H1 (cell line): ENCODE measurements around the gene PSMA5. TPM values are rescaled to one million over a fixed set of nuclear protein-coding genes. Genes with fewer than 3 reads are reported as not detected.

ENCODE experiments used
- CTCF ChIA-PET: fragments of 300-600 bp; sonication (Branson Sonifier 250); formaldehyde crosslinking; loops from one replicate; lab custom pipeline; 2021; ENCODE audit not compliant: partially characterized antibody; lab: Charles Lee
- POLR2A ChIA-PET: fragments of 300-600 bp; sonication (Branson Sonifier 250); formaldehyde crosslinking; loops from one replicate; lab custom pipeline; 2021; ENCODE audit warnings: inconsistent platforms; ENCODE audit not compliant: partially characterized antibody; lab: Charles Lee
- DNase-seq, 2 experiments: peaks; one replicate each; pipeline versions ENCODE4 v3.0.0 to v3.0.0-alpha.2; 2010 to 2022; ENCODE audit warnings: low spot score in 2 of 2, low read depth in 1 of 2, mixed read lengths in 1 of 2
- FAIRE-seq: peaks from 2 replicates; lab custom pipeline; 2011; peaks lifted over from hg19 to GRCh38; lab: Jason Lieb, UNC
- H2AFZ ChIP-seq: 2 replicates; pipeline ENCODE4 v1.8.1; 2012; ENCODE audit warnings: low read length, inconsistent platforms
- H2AK5ac ChIP-seq: 2 replicates; pipeline ENCODE4 v1.6.1; 2013; ENCODE audit warnings: low read depth, low read length
- H2BK120ac ChIP-seq: replicated peaks from 2 replicates; pipeline ENCODE3; 2013; ENCODE audit warnings: low read depth, low read length, inconsistent platforms
- H2BK12ac ChIP-seq: 2 replicates; pipeline ENCODE4 v1.6.1; 2013; ENCODE audit warnings: low read depth, low read length
- H2BK15ac ChIP-seq: 2 replicates; pipeline ENCODE4 v1.6.1; 2013; ENCODE audit warnings: low read length
- H2BK20ac ChIP-seq: 2 replicates; pipeline ENCODE4 v1.6.1; 2013; ENCODE audit warnings: low read length
- H2BK5ac ChIP-seq: 2 replicates; pipeline ENCODE4 v1.6.1; 2013; ENCODE audit warnings: low read depth, low read length
- H3K14ac ChIP-seq: 2 replicates; pipeline ENCODE4 v1.6.1; 2013; ENCODE audit warnings: inconsistent platforms; ENCODE audit not compliant: insufficient read length
- H3K18ac ChIP-seq: 2 replicates; pipeline ENCODE4 v1.6.1; 2013; ENCODE audit warnings: low read length; ENCODE audit errors: extremely low read depth
- H3K23ac ChIP-seq: 2 replicates; pipeline ENCODE4 v1.6.1; 2013; ENCODE audit warnings: inconsistent platforms; ENCODE audit not compliant: insufficient read length
- H3K23me2 ChIP-seq: 2 replicates; pipeline ENCODE4 v1.6.1; 2013; ENCODE audit warnings: low read depth, low read length
- H3K27ac ChIP-seq: 2 replicates; pipeline ENCODE4 v1.6.1; 2011; ENCODE audit warnings: low read depth, low read length, inconsistent platforms
- H3K27me3 ChIP-seq, 4 experiments: replicated peaks in 1 of 4; 1 replicate in 1 of 4; 2 replicates in 3 of 4; pipeline versions ENCODE4 v1.6.1 to v1.8.1; 2011 to 2013; ENCODE audit warnings: low read length in 3 of 4, mild to moderate bottlenecking in 3 of 4, inconsistent platforms in 2 of 4, mixed read lengths in 2 of 4, moderate library complexity in 1 of 4; ENCODE audit not compliant: control insufficient read depth in 3 of 4, insufficient read depth in 3 of 4; ENCODE audit errors: extremely low read depth in 1 of 4
- H3K36me3 ChIP-seq, 4 experiments: 2 replicates each; pipeline versions ENCODE4 v1.6.1 to v1.8.1; 2011 to 2013; ENCODE audit warnings: mild to moderate bottlenecking in 4 of 4, low read length in 3 of 4, moderate library complexity in 2 of 4, control low read depth in 1 of 4, inconsistent platforms in 1 of 4; ENCODE audit not compliant: insufficient read depth in 4 of 4, control insufficient read depth in 2 of 4
- H3K4ac ChIP-seq: replicated peaks from 2 replicates; pipeline ENCODE3; 2013; ENCODE audit warnings: low read length, low read depth, mixed read lengths, inconsistent platforms; ENCODE audit not compliant: insufficient read length
- H3K4me1 ChIP-seq, 4 experiments: replicated peaks in 1 of 4; 1 replicate in 1 of 4; 2 replicates in 3 of 4; pipeline versions ENCODE4 v1.6.1 to v1.8.1; 2011 to 2013; ENCODE audit warnings: low read length in 3 of 4, inconsistent platforms in 2 of 4, mixed read lengths in 1 of 4; ENCODE audit not compliant: insufficient read depth in 4 of 4, control insufficient read depth in 3 of 4
- H3K4me2 ChIP-seq, 2 experiments: 2 replicates each; pipeline versions ENCODE4 v1.6.1 to v1.8.1; 2011 to 2013; ENCODE audit warnings: low read depth in 2 of 2, low read length in 2 of 2, control low read depth in 1 of 2, inconsistent platforms in 1 of 2, mild to moderate bottlenecking in 1 of 2; ENCODE audit not compliant: insufficient read depth in 1 of 2
- H3K4me3 ChIP-seq, 4 experiments: fragments of 200-600, 300-600 bp in 1 of 4; sonication (generic), shearing (Covaris generic), sonication (Bioruptor Twin) in 1 of 4; 2 replicates each; pipeline versions ENCODE4 v1.5.1 to v1.8.1; 2011 to 2016; ENCODE audit warnings: low read length in 4 of 4, low read depth in 3 of 4, control low read depth in 2 of 4, inconsistent platforms in 2 of 4, mild to moderate bottlenecking in 2 of 4, mixed read lengths in 1 of 4, moderate library complexity in 1 of 4; ENCODE audit not compliant: insufficient read depth in 2 of 4; ENCODE audit errors: extremely low read depth in 1 of 4
- H3K56ac ChIP-seq: replicated peaks from 2 replicates; pipeline ENCODE3; 2013; ENCODE audit warnings: low read depth, mild to moderate bottlenecking, mixed read lengths, low read length, inconsistent platforms; ENCODE audit not compliant: insufficient read length
- H3K79me1 ChIP-seq: 2 replicates; pipeline ENCODE4 v1.6.1; 2013; ENCODE audit warnings: low read depth, low read length, control low read depth
- H3K79me2 ChIP-seq, 2 experiments: 2 replicates each; pipeline versions ENCODE4 v1.6.1 to v1.8.1; 2012 to 2013; ENCODE audit warnings: low read length in 2 of 2, mild to moderate bottlenecking in 2 of 2, inconsistent platforms in 1 of 2; ENCODE audit not compliant: insufficient read depth in 2 of 2, control insufficient read depth in 1 of 2
- H3K9ac ChIP-seq, 4 experiments: replicated peaks in 1 of 4; 1 replicate in 1 of 4; 2 replicates in 3 of 4; pipeline versions ENCODE4 v1.6.1 to v1.8.1; 2011 to 2013; ENCODE audit warnings: low read depth in 3 of 4, low read length in 3 of 4, control low read depth in 2 of 4, mild to moderate bottlenecking in 2 of 4, moderate library complexity in 2 of 4, inconsistent platforms in 1 of 4; ENCODE audit errors: extremely low read depth in 1 of 4
- H3K9me3 ChIP-seq, 2 experiments: 2 replicates each; pipeline versions ENCODE4 v1.6.1 to v1.8.1; 2012 to 2013; ENCODE audit warnings: mild to moderate bottlenecking in 2 of 2, moderate library complexity in 2 of 2, control low read depth in 1 of 2, inconsistent platforms in 1 of 2, low read depth in 1 of 2, low read length in 1 of 2, mixed read lengths in 1 of 2; ENCODE audit not compliant: insufficient read depth in 2 of 2
- H4K20me1 ChIP-seq, 2 experiments: replicated peaks in 1 of 2; 2 replicates each; pipeline versions ENCODE3 to v1.8.1; 2011 to 2013; ENCODE audit warnings: inconsistent platforms in 2 of 2, low read length in 2 of 2, mild to moderate bottlenecking in 1 of 2; ENCODE audit not compliant: insufficient read depth in 2 of 2, control insufficient read depth in 1 of 2
- H4K5ac ChIP-seq: 2 replicates; pipeline ENCODE4 v1.6.1; 2013; ENCODE audit warnings: low read length, low read depth, mixed read lengths, inconsistent platforms; ENCODE audit not compliant: insufficient read length
- H4K8ac ChIP-seq: 2 replicates; pipeline ENCODE4 v1.8.0; 2013; ENCODE audit warnings: mild to moderate bottlenecking, moderate library complexity, low read length, inconsistent platforms; ENCODE audit not compliant: insufficient read depth; ENCODE audit errors: extremely low read depth
- H4K91ac ChIP-seq: replicated peaks from 2 replicates; pipeline ENCODE3; 2013; ENCODE audit warnings: low read length, mixed read lengths, inconsistent platforms; ENCODE audit not compliant: insufficient read length
- CTBP2 ChIP-seq: IDR thresholded peaks from 2 replicates; pipeline ENCODE4 v1.7.0; 2011; ENCODE audit warnings: borderline replicate concordance, mild to moderate bottlenecking, moderate library complexity, mixed read lengths, low read length; ENCODE audit not compliant: insufficient read depth, insufficient read length
- EZH2 ChIP-seq: fragments of 200-600 bp; sonication (generic); IDR thresholded peaks from 2 replicates; pipeline ENCODE4 v1.7.1; 2012; ENCODE audit warnings: low read depth, mild to moderate bottlenecking, moderate library complexity, low read length, inconsistent platforms; ENCODE audit not compliant: severe bottlenecking
- FOSL1 ChIP-seq: IDR thresholded peaks from 2 replicates; pipeline ENCODE4 v1.6.1; 2011; ENCODE audit warnings: mild to moderate bottlenecking, low read depth, low read length, moderate library complexity; ENCODE audit not compliant: insufficient read depth
- GABPA ChIP-seq: IDR thresholded peaks from 2 replicates; pipeline ENCODE4 v1.6.1; 2011; ENCODE audit warnings: mild to moderate bottlenecking, low read length, moderate library complexity, borderline replicate concordance; ENCODE audit not compliant: insufficient read depth
- HDAC6 ChIP-seq: IDR thresholded peaks from one replicate; pipeline ENCODE4 v1.7.1; 2012; ENCODE audit warnings: low read depth, mild to moderate bottlenecking, inconsistent platforms, low read length, moderate library complexity
- KDM5A ChIP-seq: fragments of 200-600 bp; IDR thresholded peaks from 2 replicates; pipeline ENCODE4 v1.7.1; 2012; ENCODE audit warnings: mild to moderate bottlenecking, low read length, inconsistent platforms, mixed read lengths
- NRF1 ChIP-seq: IDR thresholded peaks from 2 replicates; pipeline ENCODE4 v1.6.1; 2011; ENCODE audit warnings: mild to moderate bottlenecking, low read depth, low read length, improper control_type of control experiment
- TAF1 ChIP-seq: IDR thresholded peaks from 2 replicates; pipeline ENCODE4 v1.6.1; 2011; ENCODE audit warnings: mild to moderate bottlenecking, low read depth, low read length
- TAF7 ChIP-seq: optimal IDR thresholded peaks from 2 replicates; pipeline ENCODE3; 2011; ENCODE audit warnings: low read depth, mild to moderate bottlenecking, inconsistent platforms, low read length, moderate library complexity, borderline replicate concordance
- ZNF274 ChIP-seq: IDR thresholded peaks from 2 replicates; pipeline ENCODE4 v1.7.0; 2012; ENCODE audit warnings: low read length, borderline replicate concordance; ENCODE audit errors: extremely low read depth
- WGBS, 2 experiments: shearing (Covaris generic) in 1 of 2; methylation state at CpG; one replicate each; pipeline versions ENCODE4 v1.1.6 to v1.1.7; 2013 to 2015; ENCODE audit warnings: low lambda C conversion rate in 2 of 2, mixed read lengths in 2 of 2, inconsistent platforms in 1 of 2, low coverage in 1 of 2, missing lambda C conversion rate in 1 of 2; ENCODE audit not compliant: insufficient replicate concordance in 2 of 2, insufficient coverage in 1 of 2, insufficient read length in 1 of 2; ENCODE audit errors: extremely low coverage in 1 of 2, missing lambda C conversion rate in 1 of 2; 5-methylcytosine and 5-hydroxymethylcytosine counted together
- polyA plus RNA-seq, 7 experiments: library from polyadenylated mRNA; depleted of rRNA in 3 of 7; stranded (reverse) in 5 of 7; unstranded in 2 of 7; fragments of >200 nt in 5 of 7; fragments of 200-250 nt in 2 of 7; gene quantifications; 1 replicate in 5 of 7; 2 replicates in 1 of 7; 4 replicates in 1 of 7; pipeline versions ENCODE4 v1.2.1 to v1.2.3, GENCODE V29; 2011 to 2013; ENCODE audit warnings: missing spikeins in 2 of 7, mixed read lengths in 2 of 7
- total RNA-seq: library from RNA; stranded (reverse); fragmentation: NEBNext Ultra II Directional; extraction: Animal tissue kit (Norgen Biotek cat#: 25700); gene quantifications from 2 replicates; pipeline ENCODE4 v1.2.1, GENCODE V29; 2021
- TF ChIP-seq, protein P1 (sequence below): IDR thresholded peaks from 2 replicates; pipeline ENCODE4 v1.6.1; 2011; ENCODE audit warnings: low read depth, mild to moderate bottlenecking, low read length; ENCODE audit not compliant: insufficient read depth

PSMA5 gene
- total and polyA plus RNA-seq, 2 of the 8 experiments (the other 6 are each of a cell fraction or from before 2014, with no cell fraction given): 140 to 166 TPM

DNA sequence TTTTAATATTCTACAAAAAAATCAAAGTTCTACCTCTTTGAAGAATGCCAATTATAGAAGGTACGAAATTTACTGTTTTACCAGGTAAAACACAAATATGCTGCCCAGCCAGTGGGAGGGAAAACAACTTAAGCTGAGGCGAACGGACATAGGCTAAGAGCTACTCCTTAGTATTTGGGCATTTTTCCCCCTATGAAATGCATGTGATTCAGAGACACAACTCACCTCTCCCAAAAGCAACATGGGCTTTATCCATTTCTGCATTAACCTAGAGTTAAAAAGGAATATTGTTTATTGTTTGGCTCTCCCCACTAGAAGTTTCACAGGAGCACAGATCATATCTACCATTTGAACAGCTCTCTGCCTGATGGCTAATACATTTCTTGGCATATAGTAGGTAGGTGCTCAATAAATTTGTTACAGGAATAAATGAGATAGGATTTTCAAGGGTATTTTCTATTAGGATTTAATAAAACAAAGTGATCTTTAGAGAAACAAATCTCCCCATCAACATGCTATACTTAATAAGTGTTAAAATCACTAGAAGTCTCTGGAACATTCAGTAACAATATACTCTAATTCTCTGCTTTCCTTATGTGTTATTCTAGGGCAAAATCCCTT lies 26.1 kb downstream of the PSMA5 start:
- H4K8ac ChIP-seq: no peak overlapping the region
- H3K4me3 ChIP-seq: no peak overlapping the region
- H3K79me2 ChIP-seq: peaks cover 0 to 18% of the 10 kb centered on the region in 2 experiments; a peak in 2 of 4 replicates
- H3K23ac ChIP-seq: no peak overlapping the region
- H4K5ac ChIP-seq: no peak overlapping the region
- 90% methylated on average over 3 of the region's 3 CpGs; no CpG with 5 or more reads in 1 of the 2 experiments for WGBS, 2 experiments
- no peak overlapping the region for H2AK5ac ChIP-seq
- H2BK120ac ChIP-seq: no peak overlapping the region
- no peaks in the 10 kb centered on the region for H3K9me3 ChIP-seq
- H4K20me1 ChIP-seq: peaks cover 0 to 5% of the 10 kb centered on the region in 2 experiments
- H3K18ac ChIP-seq: no peak overlapping the region
- H3K56ac ChIP-seq: no peak overlapping the region
- H2BK15ac ChIP-seq: no peak overlapping the region
- no peak overlapping the region for H4K91ac ChIP-seq
- no peak overlapping the region for H2BK12ac ChIP-seq
- H3K36me3 ChIP-seq: peaks cover 0 to 18% (median 12%) of the 10 kb centered on the region in 4 experiments; a peak in 5 of 8 replicates
- H3K9ac ChIP-seq: no peak overlapping the region
- H2AFZ ChIP-seq: no peak overlapping the region
- H2BK20ac ChIP-seq: no peak overlapping the region
- H3K27me3 ChIP-seq: no peaks in the 10 kb centered on the region
- no peak overlapping the region for H3K14ac ChIP-seq
- no peaks in the 10 kb centered on the region for H3K79me1 ChIP-seq
- DNase-seq: no peak
- H3K4ac ChIP-seq: no peak overlapping the region
- H3K27ac ChIP-seq: no peak overlapping the region
- no peak overlapping the region for H2BK5ac ChIP-seq
- H3K23me2 ChIP-seq: peaks cover 8% of the 10 kb centered on the region
- H3K4me1 ChIP-seq: peaks cover 3 to 10% (median 7%) of the 10 kb centered on the region in 4 experiments; a peak in 6 of 7 replicates
- FAIRE-seq: no peak
- H3K4me2 ChIP-seq: no peak overlapping the region
- ChIA-PET POLR2A (interaction anchor here (1.1 to 3.3 kb wide), 8 partner anchors 12 to 160 kb away, joined by 3 to 18 read pairs (median 6); partner anchors contain the start of genes PSMA5 and PSRC1), CTCF (interaction anchor here (0.7 to 7.5 kb wide), 29 partner anchors 10 to 226 kb away, joined by 3 to 113 read pairs (median 5); partner anchors contain the start of genes CYB561D1, MYBPHL and PSRC1)
- TF ChIP-seq TAF7 (no peak), GABPA (no peak), TAF1 (no peak), HDAC6 (no peak), NRF1 (no peak), EZH2 (no peak), FOSL1 (no peak), ZNF274 (no peak), CTBP2 (no peak), KDM5A (no peak)
- TF ChIP-seq, protein P1, sequence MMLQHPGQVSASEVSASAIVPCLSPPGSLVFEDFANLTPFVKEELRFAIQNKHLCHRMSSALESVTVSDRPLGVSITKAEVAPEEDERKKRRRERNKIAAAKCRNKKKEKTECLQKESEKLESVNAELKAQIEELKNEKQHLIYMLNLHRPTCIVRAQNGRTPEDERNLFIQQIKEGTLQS: no peak
